Measurements from ENCODE around the gene PVALB.
"Not testable (repeated sequence)": the region's sequence is repeated elsewhere in the genome, so short reads cannot be mapped to it uniquely, and the experiment has no call there.

PVALB gene

DNA sequence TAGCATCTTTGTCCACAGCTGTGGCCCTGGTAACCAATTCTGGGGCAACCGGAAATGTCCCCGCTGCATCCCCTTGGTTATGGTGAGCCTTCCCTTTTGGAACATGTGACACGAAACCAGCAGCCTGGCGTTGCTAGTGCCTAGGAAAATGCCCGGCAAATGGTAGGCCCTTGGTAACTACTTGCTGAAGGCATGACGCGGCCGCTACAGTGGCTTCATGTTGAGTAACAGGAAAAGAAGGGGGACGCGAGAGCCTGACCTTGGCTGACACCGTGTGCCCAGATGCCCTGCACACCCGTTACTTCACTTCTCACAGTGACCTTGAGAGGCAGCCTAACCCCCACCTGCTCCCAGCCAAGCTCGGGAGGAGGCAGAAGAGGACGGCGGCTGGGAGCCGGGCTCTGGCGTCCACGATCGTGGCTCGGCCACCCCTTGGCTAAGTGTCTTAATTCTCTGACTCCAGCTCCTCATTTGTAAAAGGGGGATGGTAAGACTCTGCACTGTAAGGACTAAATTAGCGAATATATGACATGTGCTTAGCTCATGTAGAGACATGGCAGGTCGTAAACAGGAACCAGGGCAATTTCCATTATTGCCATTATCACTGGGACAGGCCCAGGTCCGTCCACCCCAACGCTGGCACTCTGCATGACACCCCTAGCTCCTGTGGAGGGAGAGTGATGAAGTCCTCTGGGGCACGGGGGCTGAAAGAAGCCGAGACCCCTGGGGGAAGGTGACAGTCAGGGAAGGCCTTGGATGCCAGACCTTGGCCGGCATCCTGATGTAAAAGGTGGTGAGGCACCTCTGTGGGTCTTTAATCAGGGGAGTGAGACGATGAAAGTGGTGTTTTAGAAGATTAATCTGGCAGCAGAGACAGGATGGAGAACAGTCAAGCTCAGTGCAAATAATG lies 59.8 kb downstream of the PVALB start:
- no peak overlapping the region for H3K4me3 ChIP-seq (ENCODE audit: control insufficient read depth, low read depth, low read length)
- TF ChIP-seq, protein P1, sequence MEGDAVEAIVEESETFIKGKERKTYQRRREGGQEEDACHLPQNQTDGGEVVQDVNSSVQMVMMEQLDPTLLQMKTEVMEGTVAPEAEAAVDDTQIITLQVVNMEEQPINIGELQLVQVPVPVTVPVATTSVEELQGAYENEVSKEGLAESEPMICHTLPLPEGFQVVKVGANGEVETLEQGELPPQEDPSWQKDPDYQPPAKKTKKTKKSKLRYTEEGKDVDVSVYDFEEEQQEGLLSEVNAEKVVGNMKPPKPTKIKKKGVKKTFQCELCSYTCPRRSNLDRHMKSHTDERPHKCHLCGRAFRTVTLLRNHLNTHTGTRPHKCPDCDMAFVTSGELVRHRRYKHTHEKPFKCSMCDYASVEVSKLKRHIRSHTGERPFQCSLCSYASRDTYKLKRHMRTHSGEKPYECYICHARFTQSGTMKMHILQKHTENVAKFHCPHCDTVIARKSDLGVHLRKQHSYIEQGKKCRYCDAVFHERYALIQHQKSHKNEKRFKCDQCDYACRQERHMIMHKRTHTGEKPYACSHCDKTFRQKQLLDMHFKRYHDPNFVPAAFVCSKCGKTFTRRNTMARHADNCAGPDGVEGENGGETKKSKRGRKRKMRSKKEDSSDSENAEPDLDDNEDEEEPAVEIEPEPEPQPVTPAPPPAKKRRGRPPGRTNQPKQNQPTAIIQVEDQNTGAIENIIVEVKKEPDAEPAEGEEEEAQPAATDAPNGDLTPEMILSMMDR (conservative IDR thresholded peaks at IDR 0.05; ENCODE audit: control insufficient read depth, insufficient read depth, low read depth, low read length): no peak
- DNase-seq (ENCODE audit: low read depth): no peak

DNA sequence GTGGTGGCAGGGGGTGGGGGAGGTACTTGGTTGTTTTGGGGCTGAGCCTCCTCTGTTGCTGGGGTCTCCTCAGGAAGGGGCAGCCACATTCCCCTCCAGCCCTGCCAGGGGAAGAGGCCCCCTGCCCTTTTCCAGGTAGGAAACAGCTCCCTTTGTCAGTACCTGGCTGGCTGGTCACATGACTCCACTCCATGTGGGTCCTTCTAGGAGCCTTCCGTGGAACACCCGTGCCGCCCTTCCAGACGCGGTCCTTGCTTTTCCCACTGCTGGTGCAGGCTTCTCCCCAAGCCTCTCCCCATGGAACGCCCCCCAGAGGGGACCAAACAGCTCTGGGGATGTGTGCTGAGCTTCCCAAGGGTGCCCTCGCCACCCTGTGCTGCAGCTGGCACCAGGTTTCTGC lies 60.8 kb downstream of the PVALB start:
- TF ChIP-seq, protein P1 (conservative IDR thresholded peaks at IDR 0.05; ENCODE audit: control insufficient read depth, insufficient read depth, low read depth, low read length): no peak
- no peak for DNase-seq (ENCODE audit: low read depth)

DNA sequence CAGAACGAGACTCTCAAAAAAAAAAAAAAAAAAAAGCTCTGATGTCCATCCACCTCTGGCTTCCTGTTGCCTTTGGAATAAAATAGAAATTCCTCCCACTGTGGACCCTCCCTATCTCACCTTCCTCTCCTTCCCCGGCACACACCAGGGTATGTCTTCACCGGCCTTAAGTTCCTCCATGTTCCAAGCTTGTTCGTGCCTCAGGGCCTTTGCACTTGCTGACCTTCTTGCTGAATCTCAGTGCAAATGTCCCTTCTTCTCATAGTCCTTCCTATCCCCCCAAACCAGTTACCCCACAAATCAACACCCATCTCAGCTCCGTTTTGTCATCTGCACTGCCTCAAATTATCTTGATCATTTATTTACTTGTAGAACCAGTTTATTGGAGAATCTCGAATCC lies 61.5 kb downstream of the PVALB start:
- no peak overlapping the region for H3K4me3 ChIP-seq (ENCODE audit: control insufficient read depth, low read depth, low read length)
- no peak for DNase-seq (ENCODE audit: low read depth)
- TF ChIP-seq, protein P1 (conservative IDR thresholded peaks at IDR 0.05; ENCODE audit: control insufficient read depth, insufficient read depth, low read depth, low read length): no peak

More for the DNA sequence above, 60.8 kb downstream of the PVALB start:
- no peak overlapping the region for H3K4me3 ChIP-seq (ENCODE audit: control insufficient read depth, low read depth, low read length)

DNA sequence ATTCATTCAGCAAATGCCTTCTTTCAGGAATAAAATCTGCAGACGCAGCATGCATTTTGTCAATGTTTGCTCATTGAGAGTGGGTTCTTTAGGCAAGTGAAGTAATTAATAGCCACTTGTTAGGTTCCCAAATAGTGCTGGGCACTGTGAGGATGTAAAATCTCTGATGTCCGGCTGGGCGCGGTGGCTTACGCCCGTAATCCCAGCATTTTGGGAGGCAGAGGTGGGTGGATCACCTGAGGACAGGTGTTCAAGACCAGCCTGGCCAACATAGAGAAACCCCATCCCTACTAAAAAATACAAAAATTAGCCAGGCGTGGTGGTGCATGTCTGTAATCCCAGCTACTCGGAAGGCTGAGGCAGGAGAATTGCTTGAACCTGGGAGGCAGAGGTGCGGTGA lies 62.0 kb downstream of the PVALB start:
- not testable (repeated sequence) for H3K4me3 ChIP-seq (ENCODE audit: control insufficient read depth, low read depth, low read length); DNase-seq (ENCODE audit: low read depth)

DNA sequence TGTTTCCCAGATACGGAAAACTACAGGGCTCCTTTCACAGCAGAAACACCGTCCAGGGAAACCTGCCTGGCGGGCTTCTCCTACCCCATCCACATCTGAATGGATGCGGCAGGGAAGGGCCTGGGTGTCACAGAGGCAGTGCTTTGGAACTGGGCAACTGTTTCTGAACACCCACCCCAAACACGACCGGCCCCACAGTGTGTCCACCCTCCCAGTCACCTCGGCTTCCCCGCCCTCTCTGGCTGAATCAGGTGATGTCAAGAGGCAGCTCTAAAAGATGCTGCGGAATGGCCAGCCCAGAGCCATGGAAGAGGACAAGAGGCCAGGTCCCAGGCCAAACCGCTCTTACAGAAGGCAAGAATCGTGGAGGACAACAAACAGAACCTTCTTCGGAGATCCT lies 62.9 kb downstream of the PVALB start:
- TF ChIP-seq, protein P1 (conservative IDR thresholded peaks at IDR 0.05; ENCODE audit: control insufficient read depth, insufficient read depth, low read depth, low read length): no peak
- H3K4me3 ChIP-seq (ENCODE audit: control insufficient read depth, low read depth, low read length): no peak overlapping the region
- no peak for DNase-seq (ENCODE audit: low read depth)

DNA sequence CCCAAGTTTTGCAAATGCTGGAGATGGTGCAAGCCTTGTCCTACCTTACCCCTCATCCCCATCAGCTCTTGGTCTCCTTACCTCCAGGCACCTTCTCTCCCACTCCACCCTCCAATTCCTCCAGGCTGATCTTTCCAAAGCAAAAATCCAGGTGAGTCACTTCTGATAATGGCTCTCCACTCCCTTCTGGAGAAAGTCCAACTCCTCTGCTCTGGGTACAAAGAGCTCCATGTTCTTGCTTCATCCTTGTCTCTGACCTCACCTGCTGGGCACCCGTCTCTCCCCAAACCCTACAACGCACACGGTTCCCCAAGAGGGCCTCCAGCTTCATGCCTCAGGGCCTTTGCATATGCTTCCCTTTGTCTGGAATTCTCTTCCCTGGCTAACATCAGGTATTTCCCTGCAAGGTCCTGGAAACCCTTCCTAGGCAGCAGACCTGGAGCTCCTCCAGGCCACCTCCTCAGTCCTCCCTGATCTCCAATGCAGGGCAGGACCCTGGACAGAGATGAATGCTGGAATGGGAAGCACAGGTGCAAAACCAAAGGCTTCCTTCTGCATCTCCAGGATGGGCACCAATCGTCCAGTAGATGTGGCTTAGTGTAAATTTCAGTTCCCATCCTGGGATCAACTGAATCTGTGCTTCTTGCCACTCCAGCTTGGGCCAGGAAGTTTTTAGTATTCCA lies 63.6 kb downstream of the PVALB start:
- DNase-seq (ENCODE audit: low read depth): no peak
- TF ChIP-seq, protein P1 (conservative IDR thresholded peaks at IDR 0.05; ENCODE audit: control insufficient read depth, insufficient read depth, low read depth, low read length): no peak
- H3K4me3 ChIP-seq (ENCODE audit: control insufficient read depth, low read depth, low read length): no peak overlapping the region
